ENCODE data around the gene GTF2H4.

GTF2H4 gene

GRCh38 chr6:30882759-30883684 is 25.0 kb upstream of the GTF2H4 start:
- DNase-seq = peak; percentile 1 to 6

DNA sequence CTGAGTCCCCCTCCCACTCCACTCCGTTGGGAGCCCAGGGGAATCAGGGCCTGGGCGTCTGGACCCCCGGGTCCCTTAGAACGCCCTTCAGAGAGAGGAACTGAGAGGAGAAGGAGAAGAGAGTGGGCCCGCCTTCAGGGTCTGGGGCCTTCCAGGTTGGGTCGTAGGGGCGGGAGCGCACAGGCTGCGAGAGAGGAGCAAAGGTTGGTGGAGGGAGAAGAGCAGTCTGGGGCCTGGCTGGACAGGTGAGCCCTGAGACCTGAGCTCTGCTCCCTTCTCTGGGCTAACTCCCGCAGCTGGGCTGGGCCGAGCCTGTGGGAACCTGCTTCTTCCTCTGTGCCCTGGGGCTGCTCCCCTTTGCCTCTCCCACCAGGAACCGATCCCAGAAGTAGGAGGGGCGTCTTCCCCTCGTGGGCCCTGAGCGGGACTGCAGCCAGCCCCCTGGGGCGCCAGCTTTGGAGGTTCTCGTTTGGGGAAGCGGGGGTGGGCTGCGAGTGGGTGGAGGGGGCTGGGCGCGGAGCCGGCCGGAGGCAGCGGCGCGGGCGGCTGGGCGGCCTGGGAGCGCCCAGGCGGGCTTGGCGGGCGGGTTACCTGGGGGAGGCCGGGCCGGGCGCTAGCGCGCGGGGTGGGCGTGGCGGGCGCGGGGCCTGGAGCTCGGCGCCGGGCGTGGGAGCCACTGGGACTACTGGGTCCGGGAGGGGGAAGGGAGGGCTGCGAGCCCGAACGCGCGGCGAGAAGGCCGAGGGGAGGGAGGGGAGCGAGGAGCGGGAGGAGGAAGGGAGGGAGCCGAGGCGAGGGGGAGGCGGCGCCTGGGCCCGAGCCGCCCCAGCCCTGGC is 24.1 kb upstream of the GTF2H4 start, which contains the start of gene DDR1:
DDR1 (plus strand) TSS at position 835 of the 836 bp plus-strand sequence. CDS start 4,211 bp downstream, outside the sequence.
- peak; percentile 48 to 56 for DNase-seq

GRCh38 chr6:30884521-30885480 is 23.2 kb upstream of the GTF2H4 start:
- DNase-seq = peak in 1 of 2 experiments; percentile 18

GRCh38 chr6:30885481-30885998 is 22.5 kb upstream of the GTF2H4 start:
- DNase-seq = peak; percentile 13 to 65

DNA sequence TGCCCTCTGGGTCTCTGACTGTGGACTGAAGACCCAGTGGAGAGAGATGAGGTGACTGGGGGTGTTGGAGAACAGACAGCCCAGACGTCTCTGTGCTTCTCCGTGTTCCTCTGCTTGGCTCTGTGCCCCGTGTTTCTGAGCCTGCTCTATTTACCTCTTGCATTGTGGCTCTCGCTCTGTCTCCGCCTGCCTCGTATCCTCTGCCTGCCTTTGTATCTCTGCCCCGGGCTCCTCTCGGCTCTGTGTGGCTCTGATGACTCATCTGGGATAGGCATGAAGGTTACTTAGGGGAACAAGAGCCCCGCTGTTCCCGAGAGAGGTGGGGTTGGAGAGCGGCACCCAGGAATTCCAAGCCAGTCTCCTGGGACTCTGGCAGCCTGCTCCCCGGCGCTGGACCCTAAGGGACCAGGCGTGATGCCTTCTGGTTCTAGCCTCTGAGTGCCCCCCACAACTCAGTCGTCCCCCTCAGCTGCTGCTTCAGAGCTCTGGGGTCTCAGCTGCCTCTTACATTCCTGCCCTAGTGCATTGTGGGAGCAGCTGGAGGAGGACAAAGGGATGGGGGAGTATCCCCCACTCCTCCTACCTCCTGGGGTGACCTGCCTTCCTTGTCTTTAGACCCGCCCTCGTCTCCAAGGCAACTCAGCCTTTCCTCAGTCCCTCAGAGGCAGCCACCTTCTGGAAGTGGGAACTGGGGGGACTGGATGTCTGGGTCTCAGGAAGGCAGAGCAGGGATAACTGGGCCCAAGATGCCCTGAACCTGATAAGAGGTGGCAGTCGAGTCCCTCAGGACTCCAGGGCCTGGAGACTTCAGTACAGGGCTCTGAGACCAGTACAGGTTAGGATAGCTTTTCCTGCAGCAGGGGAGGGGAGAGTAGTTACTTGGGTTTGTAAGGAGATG is 21.8 kb upstream of the GTF2H4 start:
- peak; percentile 56 to 73 for DNase-seq

DNA sequence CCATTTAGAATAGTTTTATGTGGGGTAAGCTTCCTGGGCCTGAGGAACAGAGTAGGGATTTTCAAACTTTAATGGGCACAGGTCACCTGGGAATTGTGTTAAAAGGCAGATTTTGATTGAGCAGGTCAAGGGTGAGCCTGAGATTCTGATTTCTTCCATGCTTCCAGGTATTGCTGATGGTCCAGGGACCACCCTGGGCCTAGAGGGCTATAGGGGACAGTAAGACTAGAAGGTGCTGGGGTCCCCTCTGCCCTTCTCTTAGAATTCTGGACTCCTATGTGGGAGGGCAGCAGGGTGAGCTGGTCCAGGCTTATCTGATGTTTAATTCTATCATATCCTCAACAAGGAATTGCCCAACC is 21.1 kb upstream of the GTF2H4 start:
- no peak for DNase-seq

GRCh38 chr6:30887901-30888815 is 19.8 kb upstream of the GTF2H4 start:
- no peak for DNase-seq

- DNase-seq = no peak
These were observed 19.1 kb upstream of the GTF2H4 start for GRCh38 chr6:30888816-30889495.

GRCh38 chr6:30889496-30889885 is 18.5 kb upstream of the GTF2H4 start:
- DNase-seq = no peak

GRCh38 chr6:30889921-30890645 is 17.9 kb upstream of the GTF2H4 start:
- DNase-seq = peak; percentile 8 to 31

- DNase-seq = no peak
These were observed 17.2 kb upstream of the GTF2H4 start for GRCh38 chr6:30890646-30891449.

DNA sequence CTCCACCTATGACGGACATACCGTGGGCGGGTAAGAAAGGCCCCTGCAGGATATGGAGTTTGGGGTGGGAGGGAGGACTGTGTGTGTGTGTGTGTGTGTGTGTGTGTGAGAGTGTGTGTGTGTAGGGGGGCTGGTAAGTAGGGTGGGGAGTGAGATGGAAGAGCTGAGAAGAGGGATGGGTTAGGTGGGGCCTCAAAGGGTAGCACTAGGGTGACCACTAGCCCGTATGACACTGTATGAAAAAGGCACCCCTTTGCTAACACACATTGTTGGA is 16.6 kb upstream of the GTF2H4 start:
- DNase-seq = no peak

DNA sequence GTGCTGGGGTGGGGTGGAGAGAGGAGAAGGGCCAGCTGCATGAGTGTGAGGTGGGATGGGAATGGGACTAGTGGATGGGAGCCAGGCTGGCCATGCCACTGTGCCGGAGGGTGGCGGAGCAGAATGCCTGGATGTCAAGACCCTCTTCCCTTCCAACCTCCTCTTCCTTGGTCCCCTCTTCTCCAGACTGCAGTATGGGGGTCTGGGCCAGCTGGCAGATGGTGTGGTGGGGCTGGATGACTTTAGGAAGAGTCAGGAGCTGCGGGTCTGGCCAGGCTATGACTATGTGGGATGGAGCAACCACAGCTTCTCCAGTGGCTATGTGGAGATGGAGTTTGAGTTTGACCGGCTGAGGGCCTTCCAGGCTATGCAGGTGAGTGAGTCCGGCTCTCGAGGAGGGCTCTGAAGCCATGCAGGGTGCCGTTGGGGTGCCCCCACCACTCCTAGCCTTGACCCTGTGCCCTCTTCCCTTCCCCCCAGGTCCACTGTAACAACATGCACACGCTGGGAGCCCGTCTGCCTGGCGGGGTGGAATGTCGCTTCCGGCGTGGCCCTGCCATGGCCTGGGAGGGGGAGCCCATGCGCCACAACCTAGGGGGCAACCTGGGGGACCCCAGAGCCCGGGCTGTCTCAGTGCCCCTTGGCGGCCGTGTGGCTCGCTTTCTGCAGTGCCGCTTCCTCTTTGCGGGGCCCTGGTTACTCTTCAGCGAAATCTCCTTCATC is 16.0 kb upstream of the GTF2H4 start:
- DNase-seq = no peak

- no peak for DNase-seq
These were observed 14.9 kb upstream of the GTF2H4 start for GRCh38 chr6:30893001-30893591.

DNA sequence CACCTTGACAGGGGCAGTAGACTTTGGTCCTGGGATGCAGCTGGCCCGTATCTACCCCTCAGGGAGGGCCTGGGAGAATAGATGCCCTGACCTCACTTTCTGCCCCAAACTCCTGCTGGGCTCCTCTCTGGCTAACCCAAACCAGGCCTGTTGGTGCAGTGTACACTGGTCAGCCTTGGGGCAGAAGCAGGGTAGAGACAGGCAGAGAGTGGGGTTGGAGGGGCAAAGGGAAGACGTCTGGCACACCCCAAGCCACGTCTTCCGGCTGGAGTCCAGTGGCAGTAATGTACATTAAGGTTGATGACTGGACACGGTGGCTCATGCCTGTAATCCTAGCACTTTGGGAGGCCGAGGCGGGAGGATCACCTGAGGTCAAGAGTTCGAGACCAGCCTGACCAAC is 14.3 kb upstream of the GTF2H4 start:
- DNase-seq = no peak

- DNase-seq = no peak
These were observed 13.6 kb upstream of the GTF2H4 start for GRCh38 chr6:30894381-30894780.

DNA sequence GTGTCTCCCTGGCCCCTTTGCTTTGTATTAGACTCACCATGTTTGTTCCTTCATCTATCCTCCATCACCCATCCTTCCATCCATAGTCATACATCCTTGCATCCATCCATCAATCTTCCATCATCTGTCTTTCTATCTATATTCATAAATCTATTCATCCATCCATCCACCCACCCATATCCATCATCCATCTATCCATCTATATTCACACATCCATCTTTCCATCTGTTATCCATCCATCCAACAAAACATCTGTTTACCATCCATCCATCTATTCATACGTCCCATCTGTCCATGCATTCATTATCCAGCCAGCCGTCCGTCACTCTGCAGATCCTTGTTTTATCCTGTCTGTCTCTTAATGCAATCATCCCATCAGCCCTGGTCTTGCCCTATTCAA is 13.1 kb upstream of the GTF2H4 start:
- DNase-seq = no peak
